Stimulated activated naive B cell treated with anti-CD40 and anti-IgM and Interleukin-4, amounts not matched to agents 10 μg/mL and 1 μg/mL and 100 μg/mL, for 72 hours (primary cell): Measurements from ENCODE around the gene LRRK1.
A peak's percentile ranks its signal among the peaks of the same experiment; 100 is the strongest.
"Not testable (repeated sequence)": the region's sequence is repeated elsewhere in the genome, so short reads cannot be mapped to it uniquely, and the experiment has no call there.

Experiments
- ATAC-seq, 2 donors: fragments of 150-1000 bp; cut with Tn5 transposase; replicated peaks; 2 replicates each; pipeline ENCODE4 v1.10.0; 2021; ENCODE audit warnings: moderate library complexity in 1 of 2
- DNase-seq: peaks from one replicate; pipeline ENCODE4 v3.0.0; 2021
- H3K27ac Mint-ChIP-seq: one replicate; pipeline ENCODE4 v1.8.0; 2022; ENCODE audit warnings: mild to moderate bottlenecking, mixed read lengths
- H3K27me3 Mint-ChIP-seq, 2 donors: one replicate each; pipeline ENCODE4 v1.8.0; 2022; ENCODE audit warnings: mixed read lengths in 2 of 2
- H3K36me3 Mint-ChIP-seq, 2 donors: one replicate each; pipeline ENCODE4 v1.8.0; 2022; ENCODE audit warnings: mixed read lengths in 2 of 2, mild to moderate bottlenecking in 1 of 2
- H3K4me1 Mint-ChIP-seq, 2 donors: one replicate each; pipeline ENCODE4 v1.8.0; 2022; ENCODE audit warnings: mixed read lengths in 2 of 2, mild to moderate bottlenecking in 1 of 2
- H3K4me3 Mint-ChIP-seq, 2 donors: one replicate each; pipeline ENCODE4 v1.8.0; 2022; ENCODE audit warnings: mild to moderate bottlenecking in 2 of 2, mixed read lengths in 2 of 2, moderate library complexity in 1 of 2
- H3K9me3 Mint-ChIP-seq, 2 donors: one replicate each; pipeline ENCODE4 v1.8.0; 2022; ENCODE audit warnings: mixed read lengths in 2 of 2, mild to moderate bottlenecking in 1 of 2

The LRRK1 gene

GRCh38 chr15:101086394-101087171 is 167.4 kb downstream of the LRRK1 start:
- Mint-ChIP-seq H3K27ac (no peak overlapping the region), H3K4me3 (no peak overlapping the region), H3K4me1 (peaks cover 2 to 17% of the 10 kb centered on the region in 2 donors), H3K36me3 (no peaks in the 10 kb centered on the region), H3K9me3 (no peaks in the 10 kb centered on the region), H3K27me3 (peaks cover 6 to 25% of the 10 kb centered on the region in 2 donors)
- ATAC-seq (no peak), DNase-seq (no peak)

GRCh38 chr15:101087172-101087769 is 168.1 kb downstream of the LRRK1 start:
- H3K4me3 Mint-ChIP-seq = no peak overlapping the region
- H3K36me3 Mint-ChIP-seq = no peaks in the 10 kb centered on the region
- H3K9me3 Mint-ChIP-seq = no peaks in the 10 kb centered on the region
- no peak overlapping the region for H3K27ac Mint-ChIP-seq
- peaks cover 2 to 17% of the 10 kb centered on the region in 2 donors for H3K4me1 Mint-ChIP-seq
- H3K27me3 Mint-ChIP-seq = peaks cover 6 to 25% of the 10 kb centered on the region in 2 donors
- ATAC-seq (no peak), DNase-seq (no peak)

- Mint-ChIP-seq H3K4me1 (peaks cover 2 to 17% of the 10 kb centered on the region in 2 donors), H3K4me3 (no peak overlapping the region), H3K9me3 (no peaks in the 10 kb centered on the region), H3K36me3 (no peaks in the 10 kb centered on the region), H3K27ac (no peak overlapping the region), H3K27me3 (peaks cover 6 to 25% of the 10 kb centered on the region in 2 donors)
- DNase-seq (no peak), ATAC-seq (no peak)
Observed at GRCh38 chr15:101088271-101088670, 169.1 kb downstream of the LRRK1 start.

- DNase-seq (peak; percentile 63), ATAC-seq (peak; percentile 93 to 96)
- Mint-ChIP-seq H3K27ac (no peak overlapping the region), H3K4me1 (peaks cover 2 to 17% of the 10 kb centered on the region in 2 donors), H3K9me3 (no peaks in the 10 kb centered on the region), H3K36me3 (no peaks in the 10 kb centered on the region), H3K4me3 (no peak overlapping the region), H3K27me3 (peaks cover 6 to 20% of the 10 kb centered on the region in 2 donors)
Observed at GRCh38 chr15:101088788-101089578, 169.8 kb downstream of the LRRK1 start.

- Mint-ChIP-seq H3K4me1 (peaks cover 2 to 17% of the 10 kb centered on the region in 2 donors), H3K27me3 (peaks cover 6 to 19% of the 10 kb centered on the region in 2 donors), H3K27ac (no peak overlapping the region), H3K4me3 (no peak overlapping the region), H3K36me3 (no peaks in the 10 kb centered on the region), H3K9me3 (no peaks in the 10 kb centered on the region)
- ATAC-seq (no peak), DNase-seq (no peak)
Observed at GRCh38 chr15:101089579-101090427, 170.6 kb downstream of the LRRK1 start.

GRCh38 chr15:101090428-101090790 is 171.3 kb downstream of the LRRK1 start:
- DNase-seq (no peak), ATAC-seq (no peak)
- H3K9me3 Mint-ChIP-seq = no peaks in the 10 kb centered on the region
- peaks cover 2 to 17% of the 10 kb centered on the region in 2 donors for H3K4me1 Mint-ChIP-seq
- no peaks in the 10 kb centered on the region for H3K36me3 Mint-ChIP-seq
- no peak overlapping the region for H3K4me3 Mint-ChIP-seq
- peaks cover 6 to 16% of the 10 kb centered on the region in 2 donors for H3K27me3 Mint-ChIP-seq
- no peak overlapping the region for H3K27ac Mint-ChIP-seq

GRCh38 chr15:101091080-101092017 is 172.2 kb downstream of the LRRK1 start:
- Mint-ChIP-seq H3K27me3 (peaks cover 6 to 13% of the 10 kb centered on the region in 2 donors), H3K36me3 (no peaks in the 10 kb centered on the region), H3K4me3 (no peak overlapping the region), H3K27ac (no peak overlapping the region), H3K9me3 (no peaks in the 10 kb centered on the region), H3K4me1 (peaks cover 2 to 17% of the 10 kb centered on the region in 2 donors)
- no peak for DNase-seq
- ATAC-seq = no peak

- no peaks in the 10 kb centered on the region for H3K9me3 Mint-ChIP-seq
- peaks cover 0 to 4% of the 10 kb centered on the region in 2 donors for H3K27me3 Mint-ChIP-seq
- DNase-seq = no peak
- peaks cover 2 to 13% of the 10 kb centered on the region in 2 donors for H3K4me1 Mint-ChIP-seq
- H3K27ac Mint-ChIP-seq = no peak overlapping the region
- no peak overlapping the region for H3K4me3 Mint-ChIP-seq
- no peak for ATAC-seq
- H3K36me3 Mint-ChIP-seq = no peaks in the 10 kb centered on the region
Observed at GRCh38 chr15:101092156-101092866, 173.2 kb downstream of the LRRK1 start.

GRCh38 chr15:101092867-101093202 is 173.7 kb downstream of the LRRK1 start:
- no peaks in the 10 kb centered on the region for H3K36me3 Mint-ChIP-seq
- no peaks in the 10 kb centered on the region for H3K27me3 Mint-ChIP-seq
- H3K4me3 Mint-ChIP-seq = no peak overlapping the region
- ATAC-seq (no peak), DNase-seq (no peak)
- H3K9me3 Mint-ChIP-seq = no peaks in the 10 kb centered on the region
- H3K27ac Mint-ChIP-seq = no peak overlapping the region
- peaks cover 2 to 13% of the 10 kb centered on the region in 2 donors for H3K4me1 Mint-ChIP-seq

- DNase-seq = no peak
- H3K36me3 Mint-ChIP-seq = no peaks in the 10 kb centered on the region
- H3K4me3 Mint-ChIP-seq = no peak overlapping the region
- no peaks in the 10 kb centered on the region for H3K27me3 Mint-ChIP-seq
- H3K9me3 Mint-ChIP-seq = no peaks in the 10 kb centered on the region
- no peak overlapping the region for H3K27ac Mint-ChIP-seq
- peaks cover 2 to 5% of the 10 kb centered on the region in 2 donors for H3K4me1 Mint-ChIP-seq
- ATAC-seq = no peak
Observed at GRCh38 chr15:101093958-101094357, 174.8 kb downstream of the LRRK1 start.

GRCh38 chr15:101095796-101096406 is 176.7 kb downstream of the LRRK1 start:
- not testable (repeated sequence) for H3K27me3 Mint-ChIP-seq, DNase-seq, ATAC-seq, H3K36me3 Mint-ChIP-seq, H3K4me1 Mint-ChIP-seq, H3K4me3 Mint-ChIP-seq, H3K27ac Mint-ChIP-seq, H3K9me3 Mint-ChIP-seq

- H3K36me3 Mint-ChIP-seq = peaks cover 0 to 4% of the 10 kb centered on the region in 2 donors
- DNase-seq (no peak), ATAC-seq (no peak)
- no peak overlapping the region for H3K4me3 Mint-ChIP-seq
- no peaks in the 10 kb centered on the region for H3K4me1 Mint-ChIP-seq
- H3K27me3 Mint-ChIP-seq = no peaks in the 10 kb centered on the region
- H3K9me3 Mint-ChIP-seq = peaks cover 2 to 6% of the 10 kb centered on the region in 2 donors
- H3K27ac Mint-ChIP-seq = no peak overlapping the region
Observed at GRCh38 chr15:101097111-101097510, 178.0 kb downstream of the LRRK1 start.
